Measurements from ENCODE around the gene KRTAP5-1.

KRTAP5-1 gene

GRCh38 chr11:1571760-1572196 lies 13.3 kb downstream of the KRTAP5-1 start:
- FAIRE-seq (no peak), DNase-seq (ENCODE audit: insufficient read length, low spot score) (no peak)
- no peak for TF ChIP-seq POLR2A (IDR thresholded peaks at IDR 0.05; ENCODE audit: low read depth, low read length)

- DNase-seq (ENCODE audit: insufficient read length, low spot score) = no peak
- TF ChIP-seq POLR2A (IDR thresholded peaks at IDR 0.05; ENCODE audit: low read depth, low read length) = no peak
- FAIRE-seq = no peak
Measured at GRCh38 chr11:1570896-1571759, 14.0 kb downstream of the KRTAP5-1 start.

GRCh38 chr11:1570531-1570895 lies 14.6 kb downstream of the KRTAP5-1 start:
- TF ChIP-seq POLR2A (IDR thresholded peaks at IDR 0.05; ENCODE audit: low read depth, low read length) = no peak
- no peak for DNase-seq (ENCODE audit: insufficient read length, low spot score)
- no peak for FAIRE-seq

GRCh38 chr11:1570001-1570453 lies 15.1 kb downstream of the KRTAP5-1 start:
- no peak for TF ChIP-seq POLR2A (IDR thresholded peaks at IDR 0.05; ENCODE audit: low read depth, low read length)
- DNase-seq (ENCODE audit: insufficient read length, low spot score) (no peak), FAIRE-seq (no peak)

- FAIRE-seq (no peak), DNase-seq (ENCODE audit: insufficient read length, low spot score) (no peak)
- no peak for TF ChIP-seq POLR2A (IDR thresholded peaks at IDR 0.05; ENCODE audit: low read depth, low read length)
Measured at GRCh38 chr11:1569251-1569780, 15.8 kb downstream of the KRTAP5-1 start.

GRCh38 chr11:1568441-1568911 lies 16.6 kb downstream of the KRTAP5-1 start:
- FAIRE-seq = no peak
- TF ChIP-seq POLR2A (IDR thresholded peaks at IDR 0.05; ENCODE audit: low read depth, low read length) = no peak
- DNase-seq (ENCODE audit: insufficient read length, low spot score) = no peak

- FAIRE-seq (no peak), DNase-seq (ENCODE audit: insufficient read length, low spot score) (no peak)
- TF ChIP-seq POLR2A (IDR thresholded peaks at IDR 0.05; ENCODE audit: low read depth, low read length) = no peak
Measured at GRCh38 chr11:1567721-1568100, 17.4 kb downstream of the KRTAP5-1 start.

GRCh38 chr11:1567052-1567720 lies 17.9 kb downstream of the KRTAP5-1 start:
- DNase-seq (ENCODE audit: insufficient read length, low spot score) (no peak), FAIRE-seq (no peak)
- TF ChIP-seq POLR2A (IDR thresholded peaks at IDR 0.05; ENCODE audit: low read depth, low read length) = no peak

- no peak for FAIRE-seq
- no peak for DNase-seq (ENCODE audit: insufficient read length, low spot score)
Measured at GRCh38 chr11:1566381-1567051, 18.6 kb downstream of the KRTAP5-1 start.

GRCh38 chr11:1565904-1566247 lies 19.2 kb downstream of the KRTAP5-1 start:
- no peak for TF ChIP-seq POLR2A (IDR thresholded peaks at IDR 0.05; ENCODE audit: low read depth, low read length)
- DNase-seq (ENCODE audit: insufficient read length, low spot score) (no peak), FAIRE-seq (no peak)

More at GRCh38 chr11:1566381-1567051, 18.6 kb downstream of the KRTAP5-1 start:
- no peak for TF ChIP-seq POLR2A (IDR thresholded peaks at IDR 0.05; ENCODE audit: low read depth, low read length)

GRCh38 chr11:1565173-1565903 lies 19.7 kb downstream of the KRTAP5-1 start:
- FAIRE-seq (no peak), DNase-seq (ENCODE audit: insufficient read length, low spot score) (no peak)
- no peak for TF ChIP-seq POLR2A (IDR thresholded peaks at IDR 0.05; ENCODE audit: low read depth, low read length)

- peak; percentile 99 for DNase-seq (ENCODE audit: insufficient read length, low spot score)
- no peak for TF ChIP-seq POLR2A (IDR thresholded peaks at IDR 0.05; ENCODE audit: low read depth, low read length)
- peak; percentile 58 for FAIRE-seq
Measured at GRCh38 chr11:1564535-1565172, 20.4 kb downstream of the KRTAP5-1 start.

Measured in H54 (cell line).